Measurements from ENCODE around the gene NEK11.

Gene NEK11

DNA sequence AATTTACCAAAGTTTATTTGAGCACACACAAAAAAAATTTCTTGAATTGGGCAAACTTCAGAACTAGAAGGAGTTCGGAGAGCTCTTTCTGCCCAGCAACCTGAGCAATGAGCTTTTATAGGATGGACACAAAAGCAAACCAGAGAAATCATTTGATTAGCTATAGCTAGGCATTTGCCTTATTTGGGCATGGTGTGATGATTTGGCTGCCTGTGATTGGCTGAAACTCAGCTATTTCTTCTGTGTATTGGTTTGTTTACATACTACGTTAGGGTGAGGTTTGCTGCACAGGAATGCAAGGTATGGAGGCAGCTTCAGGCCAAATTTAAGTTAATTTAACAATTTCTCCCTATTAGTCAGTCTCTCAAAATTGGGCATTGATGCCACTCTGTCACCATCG is 65.1 kb downstream of the NEK11 start:
- Histone ChIP-seq H3K79me2 (ENCODE audit: insufficient read depth, low read length) (no peaks in the 10 kb centered on the region), H3K9ac (ENCODE audit: low read depth, low read length) (no peak overlapping the region), H3K4me3 (ENCODE audit: low read depth in 1 of 2, low read length in 2 of 2) (no peak overlapping the region), H3K36me3 (ENCODE audit: insufficient read depth, low read length) (no peaks in the 10 kb centered on the region), H3K4me2 (ENCODE audit: insufficient read depth, low read length) (no peak overlapping the region), H2AFZ (ENCODE audit: low read depth, low read length) (no peak overlapping the region), H4K20me1 (ENCODE audit: insufficient read depth, low read length) (no peaks in the 10 kb centered on the region), H3K27me3 (ENCODE audit: insufficient read depth, low read length, poor library complexity) (no peaks in the 10 kb centered on the region), H3K9me3 (ENCODE audit: insufficient read depth, low read length, severe bottlenecking) (no peaks in the 10 kb centered on the region), H3K4me1 (ENCODE audit: insufficient read depth, low read length) (no peaks in the 10 kb centered on the region), H3K27ac (ENCODE audit: low read length) (no peak overlapping the region)
- ATAC-seq (ENCODE audit: insufficient read depth, low read depth) (no peak), DNase-seq (no peak)
- TF ChIP-seq CTCF (IDR thresholded peaks at IDR 0.05; ENCODE audit: borderline replicate concordance, extremely low read depth, low read length, poor library complexity, severe bottlenecking) (no peak), EZH2 (IDR thresholded peaks at IDR 0.05; ENCODE audit: borderline replicate concordance, low read depth, low read length, severe bottlenecking) (no peak)

DNA sequence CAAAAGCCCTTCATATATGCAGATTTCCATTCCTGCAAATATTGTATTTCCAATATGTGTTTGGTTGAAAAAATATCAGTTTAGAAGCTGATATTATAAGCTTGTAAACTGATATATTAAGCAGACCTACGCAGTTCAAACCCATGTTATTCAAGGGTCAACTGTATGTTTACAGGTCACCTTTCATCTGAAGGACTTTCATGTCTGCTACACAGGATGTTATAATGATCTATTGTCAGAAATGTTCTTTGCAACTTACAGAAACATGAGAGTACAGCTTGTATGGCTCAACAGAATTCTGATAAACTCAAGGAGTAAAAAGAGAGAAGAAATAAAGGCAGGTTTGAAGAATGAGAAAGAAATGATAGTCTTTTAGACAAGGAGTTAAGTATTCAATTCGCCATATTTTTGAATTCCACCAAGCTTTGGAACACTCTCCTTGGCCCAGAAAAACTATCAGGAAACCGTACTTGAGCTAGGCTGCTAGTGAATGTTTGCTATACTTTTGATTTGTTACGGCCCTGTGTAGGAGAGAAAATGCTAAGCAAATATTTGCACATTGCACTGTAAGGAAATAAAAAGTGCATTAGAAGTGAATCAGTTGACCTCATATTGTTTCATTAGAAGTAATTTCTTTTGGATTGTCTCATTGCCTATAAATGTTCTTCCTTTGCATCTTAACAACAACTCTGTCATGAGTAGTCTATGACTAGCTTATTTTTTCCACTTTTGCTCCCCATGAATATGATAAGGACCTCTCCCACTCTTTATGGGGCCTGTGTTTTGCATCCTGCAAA is 81.2 kb downstream of the NEK11 start:
- Histone ChIP-seq H3K9me3 (ENCODE audit: insufficient read depth, low read length, severe bottlenecking) (no peaks in the 10 kb centered on the region), H3K4me2 (ENCODE audit: insufficient read depth, low read length) (no peak overlapping the region), H3K27ac (ENCODE audit: low read length) (no peak overlapping the region), H3K4me3 (ENCODE audit: low read depth in 1 of 2, low read length in 2 of 2) (no peak overlapping the region), H3K79me2 (ENCODE audit: insufficient read depth, low read length) (no peaks in the 10 kb centered on the region), H3K4me1 (ENCODE audit: insufficient read depth, low read length) (no peaks in the 10 kb centered on the region), H4K20me1 (ENCODE audit: insufficient read depth, low read length) (no peaks in the 10 kb centered on the region), H2AFZ (ENCODE audit: low read depth, low read length) (no peak overlapping the region), H3K36me3 (ENCODE audit: insufficient read depth, low read length) (no peaks in the 10 kb centered on the region), H3K9ac (ENCODE audit: low read depth, low read length) (no peak overlapping the region), H3K27me3 (ENCODE audit: insufficient read depth, low read length, poor library complexity) (no peaks in the 10 kb centered on the region)
- TF ChIP-seq EZH2 (IDR thresholded peaks at IDR 0.05; ENCODE audit: borderline replicate concordance, low read depth, low read length, severe bottlenecking) (no peak), CTCF (IDR thresholded peaks at IDR 0.05; ENCODE audit: borderline replicate concordance, extremely low read depth, low read length, poor library complexity, severe bottlenecking) (no peak)
- no peak for DNase-seq
- no peak for ATAC-seq (ENCODE audit: insufficient read depth, low read depth)

- Histone ChIP-seq H3K9ac (ENCODE audit: low read depth, low read length) (no peak overlapping the region), H3K4me1 (ENCODE audit: insufficient read depth, low read length) (no peaks in the 10 kb centered on the region), H3K27ac (ENCODE audit: low read length) (no peak overlapping the region), H3K27me3 (ENCODE audit: insufficient read depth, low read length, poor library complexity) (no peaks in the 10 kb centered on the region), H2AFZ (ENCODE audit: low read depth, low read length) (no peak overlapping the region), H3K79me2 (ENCODE audit: insufficient read depth, low read length) (no peaks in the 10 kb centered on the region), H3K4me2 (ENCODE audit: insufficient read depth, low read length) (no peak overlapping the region), H3K4me3 (ENCODE audit: low read depth in 1 of 2, low read length in 2 of 2) (no peak overlapping the region), H3K9me3 (ENCODE audit: insufficient read depth, low read length, severe bottlenecking) (no peaks in the 10 kb centered on the region), H3K36me3 (ENCODE audit: insufficient read depth, low read length) (no peaks in the 10 kb centered on the region), H4K20me1 (ENCODE audit: insufficient read depth, low read length) (no peaks in the 10 kb centered on the region)
- TF ChIP-seq CTCF (IDR thresholded peaks at IDR 0.05; ENCODE audit: borderline replicate concordance, extremely low read depth, low read length, poor library complexity, severe bottlenecking) (no peak), EZH2 (IDR thresholded peaks at IDR 0.05; ENCODE audit: borderline replicate concordance, low read depth, low read length, severe bottlenecking) (no peak)
- DNase-seq (no peak), ATAC-seq (ENCODE audit: insufficient read depth, low read depth) (no peak)
Measured at GRCh38 chr3:131109156-131109555, 82.5 kb downstream of the NEK11 start.

Data from DND-41 (cell line).